Measurements from ENCODE around the gene LRRC74B.

LRRC74B gene

GRCh38 chr22:21014726-21015465, 30.9 kb upstream of the LRRC74B start, which contains the start of gene P2RX6:
Gene P2RX6 (plus strand): TSS chr22:21015165. CDS start chr22:21015175, 10 bp downstream.
- peak; percentile 73 to 81 for DNase-seq

DNA sequence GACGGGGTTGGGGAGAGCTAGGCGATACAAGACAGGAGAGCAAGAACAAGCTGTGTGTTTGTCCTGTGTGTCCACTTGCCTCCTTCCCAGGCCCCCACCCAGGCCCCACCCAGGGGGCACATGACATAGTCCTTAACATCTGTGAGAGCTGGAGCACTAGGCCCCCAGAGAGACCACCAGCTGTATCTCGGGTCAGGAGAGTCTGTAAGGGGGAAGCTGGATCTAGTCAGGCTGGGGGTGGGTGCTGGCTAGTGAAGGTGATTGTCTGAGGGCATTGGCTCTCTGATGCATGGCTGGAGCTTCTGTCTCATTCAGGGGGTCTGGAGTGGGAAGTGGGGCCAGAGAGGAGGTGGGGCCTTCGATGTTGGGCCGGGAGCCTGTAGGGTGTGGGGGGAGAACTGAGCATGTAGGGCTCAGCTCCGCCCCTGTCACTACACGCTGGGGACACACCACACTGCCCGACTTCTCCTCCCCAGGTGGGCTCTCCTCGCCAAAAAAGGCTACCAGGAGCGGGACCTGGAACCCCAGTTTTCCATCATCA, 30.2 kb upstream of the LRRC74B start:
- peak in 1 of 2 experiments; percentile 57 for DNase-seq

DNA sequence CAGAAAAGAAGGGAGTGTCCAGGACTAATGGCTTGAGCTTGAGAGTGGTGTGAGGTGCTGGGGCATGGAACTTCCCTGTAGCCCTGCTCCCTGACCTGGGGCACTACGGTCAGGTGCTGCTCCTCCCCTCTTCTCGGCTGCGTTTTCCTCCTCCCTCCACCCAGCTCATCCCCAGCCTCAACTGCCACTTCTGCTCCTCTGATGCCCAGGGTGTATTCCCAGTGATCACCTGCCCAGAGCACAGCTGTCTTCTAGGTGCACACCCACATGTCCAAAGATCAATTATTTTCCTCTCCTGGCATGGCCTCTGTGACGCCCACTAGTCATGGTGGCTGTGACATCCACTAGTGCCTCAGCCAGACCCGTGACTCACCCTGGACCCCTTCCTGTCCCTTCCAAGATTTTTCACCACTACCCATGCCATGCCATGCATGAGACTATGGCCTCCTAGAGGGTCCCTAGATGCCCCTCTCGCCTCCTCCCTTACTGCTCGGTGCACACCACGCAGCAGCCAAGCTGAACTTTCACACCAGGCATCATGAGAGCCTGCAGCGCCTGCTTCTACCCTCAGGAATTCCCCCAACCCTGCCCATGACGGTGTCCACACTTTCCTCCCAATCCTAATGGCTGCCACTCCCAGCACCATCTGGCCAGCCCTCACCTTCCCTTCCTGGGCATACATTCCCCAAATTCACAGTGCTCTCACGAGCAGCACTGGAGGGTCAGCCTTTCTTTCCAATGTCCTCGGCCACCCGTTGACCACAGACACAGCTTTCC, 28.9 kb upstream of the LRRC74B start:
- DNase-seq: no peak

- DNase-seq: no peak
Measured at GRCh38 chr22:21018314-21018713, 27.4 kb upstream of the LRRC74B start.

GRCh38 chr22:21020802-21021429, 24.8 kb upstream of the LRRC74B start:
- peak; percentile 24 to 53 for DNase-seq

DNA sequence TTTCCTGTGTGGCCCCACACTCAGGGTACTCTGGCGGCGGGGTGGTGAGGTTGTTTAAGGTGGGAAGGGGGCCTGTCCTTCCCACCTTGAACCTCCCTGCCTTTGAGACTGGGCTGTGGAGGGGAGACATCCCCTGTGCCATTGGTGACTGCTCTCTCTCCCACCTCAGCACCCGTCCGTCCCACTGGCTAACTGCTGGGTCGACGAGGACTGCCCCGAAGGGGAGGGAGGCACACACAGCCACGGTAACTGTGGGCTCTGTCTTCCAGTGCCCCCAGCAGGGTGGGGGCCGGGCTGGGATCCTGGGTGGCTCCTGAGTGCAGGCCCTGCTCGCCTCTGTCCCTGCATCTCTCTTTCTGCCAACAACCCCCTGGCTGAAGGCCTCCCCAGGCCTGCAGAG, 23.2 kb upstream of the LRRC74B start:
- DNase-seq: no peak

GRCh38 chr22:21022955-21023614, 22.7 kb upstream of the LRRC74B start:
- DNase-seq: no peak

- DNase-seq: no peak
Measured at GRCh38 chr22:21025266-21025665, 20.5 kb upstream of the LRRC74B start.

DNA sequence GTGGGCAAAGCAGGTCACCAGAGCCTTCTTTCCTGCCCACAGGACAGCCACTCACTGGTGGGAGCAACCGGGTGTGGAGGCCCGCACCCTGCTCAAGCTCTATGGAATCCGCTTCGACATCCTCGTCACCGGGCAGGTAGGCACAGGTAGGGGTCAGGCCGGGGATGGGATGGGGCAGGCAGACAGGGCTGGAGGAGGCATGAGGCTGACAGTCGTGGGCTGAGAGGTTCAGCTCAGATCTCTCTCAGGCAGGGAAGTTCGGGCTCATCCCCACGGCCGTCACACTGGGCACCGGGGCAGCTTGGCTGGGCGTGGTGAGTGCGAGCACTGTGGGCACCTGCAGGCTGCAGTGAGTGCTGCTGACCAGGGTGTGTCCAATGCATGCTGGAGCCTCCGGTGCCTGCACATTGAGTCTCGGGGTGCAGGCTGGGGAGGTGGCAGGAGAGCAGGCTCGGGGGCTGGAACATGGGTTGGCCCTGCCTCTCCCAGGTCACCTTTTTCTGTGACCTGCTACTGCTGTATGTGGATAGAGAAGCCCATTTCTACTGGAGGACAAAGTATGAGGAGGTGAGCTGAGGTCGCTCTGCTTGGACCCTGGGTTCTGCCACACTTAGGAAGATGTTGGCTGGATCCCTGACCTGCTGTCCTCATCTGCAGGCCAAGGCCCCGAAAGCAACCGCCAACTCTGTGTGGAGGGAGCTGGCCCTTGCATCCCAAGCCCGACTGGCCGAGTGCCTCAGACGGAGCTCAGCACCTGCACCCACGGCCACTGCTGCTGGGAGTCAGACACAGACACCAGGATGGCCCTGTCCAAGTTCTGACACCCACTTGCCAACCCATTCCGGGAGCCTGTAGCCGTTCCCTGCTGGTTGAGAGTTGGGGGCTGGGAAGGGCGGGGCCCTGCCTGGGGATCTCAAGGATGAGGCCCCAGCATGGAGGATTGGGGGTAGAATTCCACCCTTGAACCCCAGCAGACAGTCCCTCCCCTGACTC, 19.7 kb upstream of the LRRC74B start:
- no peak for DNase-seq

- peak; percentile 76 to 90 for DNase-seq
Measured at GRCh38 chr22:21026783-21027692, 18.7 kb upstream of the LRRC74B start.

- DNase-seq: peak; percentile 89 to 97
Measured at GRCh38 chr22:21028277-21029251, 17.2 kb upstream of the LRRC74B start.

DNA sequence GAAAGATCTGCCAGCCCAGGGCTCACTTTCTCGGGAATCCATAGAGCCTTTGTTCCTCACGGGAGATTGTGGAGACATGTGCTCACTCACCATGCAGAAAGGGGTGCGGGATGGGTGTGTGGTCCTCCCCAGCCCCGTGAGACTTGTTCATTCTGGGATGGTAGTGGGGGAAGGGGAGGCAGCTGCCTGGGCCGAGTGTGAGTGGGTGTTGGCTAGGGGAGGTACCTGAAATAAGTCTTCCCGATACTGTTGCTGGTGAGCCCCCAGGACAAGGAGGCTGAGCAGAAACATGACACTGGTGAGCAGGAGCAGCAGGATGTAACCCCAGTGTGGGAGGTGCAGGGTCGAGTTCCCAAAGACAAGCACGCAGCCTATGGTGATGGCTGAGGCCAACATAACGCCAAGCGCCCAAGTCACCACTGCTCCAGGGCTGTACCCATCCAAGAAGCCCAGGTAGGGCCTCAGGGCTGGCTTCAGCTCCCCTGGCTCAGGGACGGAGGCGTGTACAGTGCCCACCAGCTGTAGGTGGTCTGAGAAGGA, 16.2 kb upstream of the LRRC74B start:
- peak in 1 of 2 experiments; percentile 52 for DNase-seq

GRCh38 chr22:21030032-21030431, 15.7 kb upstream of the LRRC74B start:
- no peak for DNase-seq

DNA sequence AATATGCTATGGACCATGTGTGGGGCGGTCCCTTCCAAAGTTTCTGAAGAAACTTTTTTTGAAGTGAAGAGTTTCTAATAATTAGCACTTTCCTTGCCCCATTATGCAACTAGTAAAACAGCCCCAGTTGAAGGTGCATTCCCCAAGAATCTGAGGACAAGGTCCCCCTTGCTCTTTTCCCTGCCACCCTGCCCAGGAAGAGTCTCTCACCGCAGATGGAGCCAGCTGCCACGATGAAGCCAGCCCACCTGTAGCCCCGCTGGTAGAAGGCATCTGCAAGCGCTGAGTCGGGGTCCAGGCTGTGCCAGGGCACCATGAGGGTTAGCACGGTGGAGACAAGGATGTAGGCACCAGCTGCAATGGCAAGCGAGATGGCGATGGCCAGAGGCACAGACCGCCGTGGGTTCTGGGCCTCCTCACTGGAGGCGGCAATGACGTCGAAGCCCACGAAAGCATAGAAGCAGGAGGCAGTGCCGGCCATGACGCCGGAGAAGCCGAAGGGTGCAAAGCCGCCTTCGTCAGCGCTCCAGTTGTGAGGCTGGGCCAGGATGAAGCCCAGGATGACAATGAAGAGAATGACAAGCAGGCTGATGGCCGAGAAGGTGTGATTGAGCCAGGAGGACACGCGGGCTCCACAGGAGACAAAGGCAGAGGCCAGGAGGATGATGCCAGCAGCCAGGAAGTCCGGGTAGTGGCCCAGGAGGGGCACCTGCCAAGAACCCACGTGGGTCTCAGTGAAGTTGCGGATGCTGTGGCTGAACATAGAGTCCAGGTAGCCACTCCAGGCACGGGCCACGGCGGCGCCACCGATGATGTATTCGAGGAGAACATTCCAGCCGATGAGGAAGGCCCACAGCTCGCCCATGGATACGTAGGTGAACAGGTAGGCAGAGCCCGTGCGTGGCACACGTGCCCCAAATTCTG, 14.9 kb upstream of the LRRC74B start:
- DNase-seq: no peak

DNA sequence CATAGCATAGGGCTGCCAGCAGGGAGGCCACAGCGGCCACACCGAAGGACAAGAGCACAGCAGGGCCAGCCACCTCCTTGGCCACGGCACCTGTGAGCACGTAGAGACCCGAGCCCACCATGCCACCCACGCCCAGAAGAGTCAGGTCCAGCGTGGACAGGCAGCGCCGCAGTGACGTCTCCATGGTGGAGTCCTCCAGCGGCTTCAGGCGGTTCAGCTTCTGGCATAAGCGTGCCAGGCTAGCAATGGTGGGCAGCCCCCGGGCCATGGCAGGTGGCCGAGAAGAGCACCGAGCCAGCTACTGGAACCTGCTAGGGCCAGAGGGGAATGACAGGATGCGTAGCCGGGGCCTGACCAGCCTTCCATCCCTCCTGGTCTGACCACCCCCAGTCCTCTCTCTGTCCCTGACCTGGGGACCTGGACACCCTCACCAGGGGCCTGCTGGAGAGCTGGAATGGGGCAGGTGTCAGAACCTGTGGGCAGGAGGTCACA, 14.2 kb upstream of the LRRC74B start:
- DNase-seq: no peak

DNA sequence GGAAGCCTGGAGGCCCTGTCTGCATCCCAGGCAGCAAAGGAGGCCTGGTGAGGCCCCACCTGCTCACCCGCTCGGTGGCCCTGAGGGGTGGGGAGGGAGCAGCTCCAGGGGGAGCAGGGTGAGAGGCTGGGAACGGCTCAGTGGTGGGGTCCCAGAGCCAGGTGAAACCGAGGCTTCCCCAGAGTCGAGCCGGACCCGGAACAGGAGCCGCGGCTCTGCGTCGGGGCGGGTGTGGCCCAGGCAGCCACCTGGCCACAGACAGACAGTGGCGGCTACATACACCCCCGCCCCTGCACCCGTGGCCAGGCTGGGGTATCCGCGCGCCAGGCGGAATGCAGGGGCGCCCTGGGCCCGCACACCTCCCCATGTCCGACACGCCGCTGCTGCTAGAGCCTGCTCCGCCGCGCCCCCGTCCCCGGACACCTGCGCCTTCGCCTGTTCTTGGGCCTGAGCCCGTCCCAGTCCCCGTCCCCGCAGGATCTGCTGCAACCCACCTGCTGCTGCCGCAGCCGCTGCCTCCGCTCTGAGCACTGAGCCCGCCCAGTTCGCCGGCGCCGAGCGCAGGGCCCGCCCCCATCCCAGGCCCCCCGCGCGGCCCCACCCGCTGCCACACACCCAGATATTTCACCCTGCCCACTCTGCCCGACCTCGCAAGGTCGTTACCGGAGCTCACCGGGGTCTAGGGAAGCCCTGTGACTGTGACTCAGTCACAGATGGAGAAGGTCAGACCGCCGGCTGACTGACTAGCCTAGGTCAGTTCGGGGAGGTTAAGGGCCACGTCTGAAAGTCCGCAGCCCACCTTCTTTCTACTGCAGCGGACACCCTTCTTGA, 13.5 kb upstream of the LRRC74B start, which contains the start of gene SLC7A4:
SLC7A4 (minus strand) TSS at position 525 of the 831 bp plus-strand sequence. CDS start 749 bp downstream, outside the sequence.
- DNase-seq: peak in 1 of 2 experiments; percentile 22
